Subcutaneous abdominal adipose tissue (tissue), 5 donors: ENCODE measurements around the gene RTTN.

Source experiments
- H3K27ac ChIP-seq: one replicate; pipeline ENCODE4 v1.7.0; 2013; ENCODE audit warnings: low read depth, mild to moderate bottlenecking, inconsistent platforms, low read length, moderate library complexity
- H3K27me3 ChIP-seq, 5 donors: one replicate each; pipeline ENCODE4 v1.7.0; 2013; ENCODE audit warnings: low read length in 5 of 5, inconsistent platforms in 1 of 5; ENCODE audit not compliant: control insufficient read depth in 5 of 5, insufficient read depth in 4 of 5
- H3K36me3 ChIP-seq, 5 donors: one replicate each; pipeline ENCODE4 v1.7.0; 2013; ENCODE audit warnings: low read length in 5 of 5; ENCODE audit not compliant: control insufficient read depth in 5 of 5, insufficient read depth in 5 of 5
- H3K4me1 ChIP-seq, 5 donors: one replicate each; pipeline ENCODE4 v1.7.0; 2013; ENCODE audit warnings: low read length in 5 of 5, mild to moderate bottlenecking in 3 of 5, moderate library complexity in 1 of 5; ENCODE audit not compliant: control insufficient read depth in 5 of 5, insufficient read depth in 5 of 5
- H3K4me3 ChIP-seq, 5 donors: one replicate each; pipeline ENCODE4 v1.7.0; 2013; ENCODE audit warnings: low read length in 5 of 5, low read depth in 1 of 5
- H3K9ac ChIP-seq, 5 donors: one replicate each; pipeline ENCODE4 v1.7.0; 2013; ENCODE audit warnings: low read length in 5 of 5, mild to moderate bottlenecking in 4 of 5, moderate library complexity in 3 of 5
- H3K9me3 ChIP-seq, 5 donors: one replicate each; pipeline ENCODE4 v1.7.0; 2013; ENCODE audit warnings: low read length in 5 of 5; ENCODE audit not compliant: control insufficient read depth in 5 of 5
- donor health status: healthy.
- donor health status: healthy.
- donor health status: healthy.
- donor health status: healthy.
- donor health status: healthy.

Gene RTTN

DNA sequence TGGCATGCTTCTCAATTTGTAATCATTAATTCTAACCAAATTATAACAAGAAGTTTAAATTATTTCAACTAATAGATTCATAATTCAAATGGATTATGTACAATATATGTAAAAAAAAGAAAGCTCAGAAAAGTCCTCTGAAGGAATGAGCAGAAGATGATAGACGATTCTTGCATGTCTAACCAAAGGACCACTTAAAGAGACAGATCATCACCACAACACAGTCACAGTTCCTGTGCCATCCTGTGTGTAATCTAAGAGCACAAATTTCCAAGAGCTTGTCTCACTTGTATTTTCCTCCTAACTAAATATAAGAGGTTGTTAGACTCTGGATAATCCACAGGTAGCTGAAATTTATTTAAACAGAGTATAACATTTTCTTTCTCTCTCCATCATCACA lies 135.5 kb downstream of the RTTN start:
- Histone ChIP-seq H3K27ac (no peak overlapping the region), H3K4me3 (no peak overlapping the region), H3K36me3 (peaks cover 0 to 18% (median 7%) of the 10 kb centered on the region in 5 donors), H3K9ac (no peak overlapping the region), H3K4me1 (no peaks in the 10 kb centered on the region), H3K27me3 (no peaks in the 10 kb centered on the region), H3K9me3 (no peaks in the 10 kb centered on the region)

DNA sequence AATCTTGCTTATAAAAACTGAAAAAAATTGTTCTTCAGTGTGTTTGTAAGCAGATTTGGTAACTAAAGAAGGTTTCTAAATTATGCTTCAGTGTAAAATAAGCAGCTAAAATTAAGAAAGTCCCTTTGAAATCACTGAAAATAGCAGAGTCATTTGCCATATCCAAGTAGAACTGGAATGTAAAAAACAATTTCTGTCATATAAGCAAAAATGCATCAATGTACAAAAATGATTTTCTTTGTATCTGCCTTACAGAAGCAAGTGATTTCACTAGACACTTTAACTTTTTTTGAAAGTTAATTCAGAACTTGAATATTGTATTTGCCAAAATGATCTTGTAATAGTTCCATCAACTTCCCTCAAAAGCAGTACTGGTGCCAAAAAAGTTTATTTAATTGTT lies 136.1 kb downstream of the RTTN start:
- no peak overlapping the region for H3K4me3 ChIP-seq
- H3K27me3 ChIP-seq = no peaks in the 10 kb centered on the region
- H3K36me3 ChIP-seq = peaks cover 0 to 18% (median 7%) of the 10 kb centered on the region in 5 donors

DNA sequence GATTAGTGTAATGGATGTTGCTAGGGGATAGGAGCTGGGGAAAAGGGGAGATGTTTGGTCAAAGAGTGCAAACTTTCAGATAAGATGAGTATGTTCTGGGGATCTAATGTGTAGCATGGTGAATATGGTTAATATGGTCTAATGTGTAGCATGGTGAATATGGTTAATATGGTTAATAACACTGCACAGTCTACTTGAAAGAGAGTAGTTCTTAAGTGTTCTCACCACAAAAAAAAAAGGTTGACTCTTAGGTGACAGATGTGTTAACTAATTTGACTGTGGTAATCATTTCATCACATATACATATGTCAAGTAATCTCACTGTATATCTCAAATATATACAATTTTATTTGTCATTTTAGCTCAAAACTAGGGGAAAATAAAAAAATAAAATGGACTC lies 136.5 kb downstream of the RTTN start:
- H3K4me3 ChIP-seq = no peak overlapping the region
- H3K36me3 ChIP-seq = peaks cover 0 to 18% (median 7%) of the 10 kb centered on the region in 5 donors
- no peaks in the 10 kb centered on the region for H3K27me3 ChIP-seq
- H3K9ac ChIP-seq = no peak overlapping the region
- H3K4me1 ChIP-seq = no peaks in the 10 kb centered on the region
- no peaks in the 10 kb centered on the region for H3K9me3 ChIP-seq
- no peak overlapping the region for H3K27ac ChIP-seq

More for the DNA sequence above, 136.1 kb downstream of the RTTN start:
- Histone ChIP-seq H3K4me1 (no peaks in the 10 kb centered on the region), H3K9me3 (no peaks in the 10 kb centered on the region), H3K27ac (no peak overlapping the region), H3K9ac (no peak overlapping the region)

DNA sequence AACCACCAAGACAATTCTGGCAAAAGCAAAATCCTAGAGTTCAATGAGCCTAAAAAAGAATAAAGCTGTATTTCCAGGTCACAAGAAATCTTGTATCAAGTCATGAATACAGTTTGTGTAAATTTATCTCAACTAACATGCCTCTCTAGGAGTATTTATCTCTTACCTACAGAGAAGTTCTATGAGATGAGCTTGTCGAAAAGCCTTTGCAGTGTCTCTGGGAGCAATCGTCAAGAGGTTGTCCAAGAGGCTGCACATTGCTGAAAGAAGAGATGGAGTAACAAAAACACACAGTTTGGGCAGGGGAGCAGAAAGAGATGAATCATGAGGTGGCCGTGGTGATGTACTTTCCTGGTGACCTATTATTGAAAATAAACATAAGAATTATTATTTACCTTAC lies 145.8 kb downstream of the RTTN start:
- Histone ChIP-seq H3K4me1 (no peaks in the 10 kb centered on the region), H3K36me3 (peaks cover 9 to 32% (median 24%) of the 10 kb centered on the region in 5 donors), H3K27me3 (no peaks in the 10 kb centered on the region), H3K27ac (no peak overlapping the region), H3K9ac (no peak overlapping the region), H3K4me3 (no peak overlapping the region), H3K9me3 (no peaks in the 10 kb centered on the region)

DNA sequence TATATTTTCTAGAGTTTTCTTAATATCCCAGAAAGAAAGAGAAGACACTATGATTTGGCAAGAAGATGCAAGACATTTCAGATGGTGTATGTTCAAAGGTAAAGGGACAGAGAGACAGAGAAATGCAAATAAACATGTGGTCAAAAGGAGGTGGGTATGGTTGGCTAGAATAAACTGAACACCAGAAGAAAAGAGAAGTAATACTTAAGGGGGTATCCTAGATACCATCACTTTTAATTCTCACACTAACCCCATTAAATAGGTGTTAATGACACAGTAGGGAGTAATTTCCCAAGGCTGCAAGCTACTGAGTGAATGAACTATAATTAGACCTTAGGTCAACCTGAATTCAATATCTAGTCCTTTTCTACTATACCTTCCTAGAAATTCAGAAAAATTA lies 146.6 kb downstream of the RTTN start:
- H3K9me3 ChIP-seq = no peaks in the 10 kb centered on the region
- no peaks in the 10 kb centered on the region for H3K27me3 ChIP-seq
- H3K27ac ChIP-seq = no peak overlapping the region
- no peak overlapping the region for H3K9ac ChIP-seq
- H3K36me3 ChIP-seq = peaks cover 9 to 34% (median 26%) of the 10 kb centered on the region in 5 donors
- no peaks in the 10 kb centered on the region for H3K4me1 ChIP-seq
- H3K4me3 ChIP-seq = no peak overlapping the region

DNA sequence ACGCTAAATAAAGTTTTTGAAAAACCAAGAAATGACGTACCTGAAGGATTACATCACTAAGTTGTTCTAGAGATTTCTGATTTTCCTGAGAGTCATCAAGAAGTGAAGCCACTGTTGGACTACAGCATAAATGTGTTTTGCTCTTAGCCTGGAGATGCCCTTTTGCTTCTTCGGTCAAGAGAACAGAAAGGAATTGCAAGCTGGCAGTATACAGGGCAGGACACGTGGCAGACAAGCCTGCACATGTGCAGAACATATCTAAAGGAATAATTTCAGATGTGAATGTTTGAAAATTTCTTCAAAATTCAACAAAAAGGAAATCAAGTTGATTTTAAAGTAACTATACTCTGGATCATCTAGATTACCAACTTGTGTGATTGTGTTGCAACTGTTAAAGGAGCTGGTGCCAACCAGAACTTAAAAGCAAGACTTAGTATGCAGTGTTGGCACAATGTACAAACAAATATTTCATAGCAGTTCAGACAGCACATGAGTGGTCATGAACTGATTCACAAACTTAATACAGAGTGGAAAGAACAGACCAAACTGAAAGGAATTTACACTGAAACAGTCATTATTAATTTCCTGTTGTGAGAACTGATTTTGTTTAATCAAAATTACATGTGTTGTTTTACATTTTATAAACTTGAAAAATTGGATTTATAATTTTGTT lies 157.4 kb downstream of the RTTN start:
- Histone ChIP-seq H3K36me3 (peaks cover 5 to 11% (median 9%) of the 10 kb centered on the region in 5 donors), H3K4me1 (peaks cover 0 to 20% (median 0%) of the 10 kb centered on the region in 5 donors), H3K27me3 (no peaks in the 10 kb centered on the region), H3K9me3 (no peaks in the 10 kb centered on the region), H3K27ac (no peak overlapping the region), H3K4me3 (no peak overlapping the region), H3K9ac (no peak overlapping the region)

DNA sequence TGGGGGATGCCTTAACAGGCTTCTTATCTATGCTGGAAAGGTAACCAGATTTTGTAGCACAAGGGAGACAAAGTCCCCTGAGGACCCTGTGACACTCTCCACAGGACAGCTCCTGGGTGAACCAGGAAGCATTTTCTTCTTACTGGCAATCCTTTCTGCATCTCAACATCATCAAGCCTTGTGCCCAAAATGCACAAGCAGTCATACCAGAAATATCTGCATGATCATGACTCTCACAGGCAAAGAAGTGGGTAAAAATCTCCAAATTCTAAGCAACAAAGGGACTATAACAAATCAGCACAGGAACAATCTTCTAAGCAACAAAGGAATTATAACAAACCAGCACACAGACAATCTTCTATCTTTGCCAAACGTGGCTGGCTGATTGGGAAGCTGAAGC lies 158.7 kb downstream of the RTTN start:
- H3K4me3 ChIP-seq = no peak overlapping the region
- H3K9ac ChIP-seq = peak overlapping the region in 1 of 5 donors; percentile 30
- H3K36me3 ChIP-seq = peaks cover under 1 to 7% (median 6%) of the 10 kb centered on the region in 5 donors
- H3K27ac ChIP-seq = peak overlapping the region; percentile 26
- no peaks in the 10 kb centered on the region for H3K9me3 ChIP-seq
- H3K27me3 ChIP-seq = no peaks in the 10 kb centered on the region
- H3K4me1 ChIP-seq = peaks cover 0 to 20% (median 0%) of the 10 kb centered on the region in 5 donors

DNA sequence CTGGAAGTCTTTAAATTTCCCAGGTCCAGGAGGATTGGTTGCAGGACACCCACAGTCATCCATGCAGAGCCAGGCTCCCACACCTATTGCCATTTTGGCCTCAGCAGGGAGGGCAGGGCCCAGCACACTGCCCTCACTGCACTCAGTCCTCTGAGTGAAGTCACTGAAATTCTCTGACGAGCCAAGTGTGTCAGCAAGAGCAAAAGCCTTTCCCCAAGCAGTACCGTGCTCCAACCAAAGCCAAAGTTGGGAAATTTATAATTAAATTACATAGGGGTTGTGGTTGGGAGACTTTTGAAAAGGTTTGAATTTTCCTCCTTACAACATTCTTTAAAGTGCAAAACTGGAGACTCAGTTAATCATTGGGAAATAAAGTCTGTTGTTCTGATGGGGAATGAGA lies 159.3 kb downstream of the RTTN start:
- Histone ChIP-seq H3K9me3 (no peaks in the 10 kb centered on the region), H3K27ac (peak overlapping the region; percentile 26), H3K9ac (no peak overlapping the region), H3K4me1 (peaks cover 0 to 24% (median 0%) of the 10 kb centered on the region in 5 donors), H3K27me3 (no peaks in the 10 kb centered on the region), H3K4me3 (no peak overlapping the region), H3K36me3 (peaks cover 0 to 6% (median 5%) of the 10 kb centered on the region in 5 donors)

DNA sequence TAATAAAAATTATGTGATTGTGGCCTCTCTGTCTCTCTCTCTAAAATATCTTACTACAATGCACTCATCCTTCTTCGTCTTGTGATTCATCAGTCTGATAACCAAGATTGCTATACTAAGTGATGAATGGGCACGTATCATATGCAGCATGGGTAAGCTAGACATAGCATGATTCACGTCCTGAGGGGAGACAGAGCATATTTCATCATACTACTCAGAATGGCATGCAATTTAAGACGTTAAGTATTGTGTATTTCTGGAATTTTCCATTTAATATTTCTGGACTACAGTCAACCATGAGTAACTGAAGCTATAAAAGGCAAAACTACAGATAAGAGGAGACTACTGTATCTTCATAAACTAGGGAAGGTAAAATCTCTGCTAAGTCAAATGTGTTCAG lies 160.9 kb downstream of the RTTN start:
- Histone ChIP-seq H3K9ac (no peak overlapping the region), H3K4me3 (no peak overlapping the region), H3K4me1 (peaks cover 0 to 24% (median 0%) of the 10 kb centered on the region in 5 donors), H3K27ac (no peak overlapping the region), H3K27me3 (no peaks in the 10 kb centered on the region), H3K36me3 (no peaks in the 10 kb centered on the region), H3K9me3 (no peaks in the 10 kb centered on the region)

DNA sequence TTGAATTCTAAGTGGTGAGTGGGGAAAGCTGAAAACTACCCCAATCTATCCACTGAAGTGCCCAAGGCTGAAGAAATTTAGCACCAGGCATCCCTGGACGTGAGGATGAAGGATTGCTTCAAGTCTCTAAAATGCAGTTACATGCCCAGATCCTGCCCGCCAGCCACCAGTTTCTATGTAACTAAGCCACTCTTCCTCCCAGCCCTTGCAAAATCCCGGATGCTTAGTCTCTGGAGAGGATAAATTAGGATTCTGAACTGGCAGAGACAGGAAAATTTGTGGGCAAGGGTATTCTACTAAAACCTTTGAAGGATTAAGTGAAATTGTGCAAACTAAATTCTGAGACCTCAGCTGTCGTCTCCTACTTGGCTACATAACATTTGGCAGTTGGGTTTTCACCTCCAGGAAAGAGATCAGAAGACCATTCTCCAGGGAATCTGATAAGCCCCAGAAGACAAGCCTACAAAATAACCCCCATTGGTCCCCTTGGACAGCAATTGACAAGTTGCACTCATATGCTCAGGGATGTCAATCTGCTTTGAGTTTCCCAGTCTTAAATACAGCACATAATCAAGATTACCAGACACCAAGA lies 163.9 kb downstream of the RTTN start:
- Histone ChIP-seq H3K27ac (no peak overlapping the region), H3K36me3 (peaks cover 0 to 15% (median 11%) of the 10 kb centered on the region in 5 donors), H3K4me1 (peaks cover 0 to 16% (median 0%) of the 10 kb centered on the region in 5 donors), H3K4me3 (no peak overlapping the region), H3K27me3 (no peaks in the 10 kb centered on the region), H3K9ac (no peak overlapping the region), H3K9me3 (no peaks in the 10 kb centered on the region)
